ENCODE data around the gene EFCAB8.

DNA sequence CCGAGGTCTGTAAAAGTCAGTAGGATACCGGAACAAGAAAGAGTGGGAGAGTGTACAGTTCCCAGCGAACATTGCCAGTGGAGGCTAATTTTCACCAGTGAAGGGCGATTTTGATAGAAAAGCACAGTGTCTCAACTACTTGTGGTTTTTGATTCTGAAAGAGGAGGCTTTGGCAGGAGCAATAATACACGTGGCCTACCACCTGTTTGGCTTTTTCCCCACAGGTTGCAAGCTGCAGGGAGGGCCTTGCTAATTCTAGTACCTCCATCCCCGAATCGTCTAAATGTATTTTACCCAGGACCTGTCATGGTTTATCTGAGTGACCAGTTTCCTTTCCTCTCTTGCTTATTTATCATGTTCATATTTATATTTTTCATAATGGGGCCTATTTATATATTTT, 3.3 kb upstream of the EFCAB8 start:
- no peak for TF ChIP-seq CTCF (IDR thresholded peaks at IDR 0.05)
- no peak for TF ChIP-seq POLR2A (IDR thresholded peaks at IDR 0.05)

All from body of pancreas (tissue), 4 donors.